Ureter (tissue), 1 donor: ENCODE data around the gene UGT1A5. TPM values are rescaled to one million over a fixed set of nuclear protein-coding genes. Genes with fewer than 3 reads are reported as not detected.
"Not testable (repeated sequence)": the region's sequence is repeated elsewhere in the genome, so short reads cannot be mapped to it uniquely, and the experiment has no call there.

Source experiments
- DNase-seq: peaks from one replicate; pipeline ENCODE4 v3.0.0-alpha.2; 2020; ENCODE audit warnings: low spot score
- total RNA-seq: library from RNA; stranded (reverse); gene quantifications from one replicate; pipeline ENCODE4 v1.2.4, GENCODE V29; 2023
- donor health status: DM: yes; HTN: yes; CAD: no.

UGT1A5 gene
- total RNA-seq, 1 donor from 2014 or later: 21.3 TPM

GRCh38 chr2:233745838-233746237 is 33.1 kb downstream of the UGT1A5 start:
- not testable (repeated sequence) for DNase-seq

GRCh38 chr2:233746475-233747282 is 34.0 kb downstream of the UGT1A5 start:
- DNase-seq: no peak

GRCh38 chr2:233747283-233747544 is 34.5 kb downstream of the UGT1A5 start:
- no peak for DNase-seq

- DNase-seq: not testable (repeated sequence)
Measured at GRCh38 chr2:233750689-233751088, 38.0 kb downstream of the UGT1A5 start.

GRCh38 chr2:233751212-233752009 is 38.7 kb downstream of the UGT1A5 start:
- not testable (repeated sequence) for DNase-seq

- DNase-seq: no peak
Measured at GRCh38 chr2:233754872-233755611, 42.3 kb downstream of the UGT1A5 start.

GRCh38 chr2:233756429-233757081 is 43.8 kb downstream of the UGT1A5 start:
- no peak for DNase-seq

- no peak for DNase-seq
Measured at GRCh38 chr2:233758141-233758540, 45.4 kb downstream of the UGT1A5 start.

GRCh38 chr2:233758849-233759248 is 46.1 kb downstream of the UGT1A5 start:
- no peak for DNase-seq

GRCh38 chr2:233760043-233760442 is 47.3 kb downstream of the UGT1A5 start, which contains the start of gene UGT1A1:
Gene UGT1A1 (plus strand): TSS chr2:233760270. CDS start chr2:233760288, 18 bp downstream.
- DNase-seq: no peak

GRCh38 chr2:233761040-233761769 is 48.5 kb downstream of the UGT1A5 start:
- no peak for DNase-seq

- no peak for DNase-seq
Measured at GRCh38 chr2:233764264-233764663, 51.6 kb downstream of the UGT1A5 start.

GRCh38 chr2:233764761-233765160 is 52.1 kb downstream of the UGT1A5 start:
- DNase-seq: no peak

GRCh38 chr2:233766416-233766815 is 53.7 kb downstream of the UGT1A5 start:
- DNase-seq: no peak

GRCh38 chr2:233768076-233768475 is 55.4 kb downstream of the UGT1A5 start:
- DNase-seq: no peak

- DNase-seq: no peak
Measured at GRCh38 chr2:233769260-233769659, 56.6 kb downstream of the UGT1A5 start.

GRCh38 chr2:233772153-233772552 is 59.4 kb downstream of the UGT1A5 start:
- no peak for DNase-seq

- DNase-seq: no peak
Measured at GRCh38 chr2:233772583-233772982, 59.9 kb downstream of the UGT1A5 start.

GRCh38 chr2:233773854-233774253 is 61.1 kb downstream of the UGT1A5 start:
- DNase-seq: no peak

- DNase-seq: no peak
Measured at GRCh38 chr2:233775414-233775813, 62.7 kb downstream of the UGT1A5 start.

GRCh38 chr2:233778030-233778429 is 65.3 kb downstream of the UGT1A5 start, which contains the start of gene MROH2A:
Gene MROH2A (plus strand): TSS chr2:233778330. CDS start chr2:233779359, 1,029 bp downstream.
- DNase-seq: no peak
